Neural crest cell (in vitro differentiated cells): Measurements from ENCODE around the gene SORCS2. TPM values are rescaled to one million over a fixed set of nuclear protein-coding genes. Genes with fewer than 3 reads are reported as not detected.

Source experiments
- DNase-seq: peaks from one replicate; pipeline ENCODE4 v3.0.0; 2021; ENCODE audit warnings: low read depth, mixed read lengths, low spot score
- H3K27ac Mint-ChIP-seq: one replicate; pipeline ENCODE4 v1.8.0; 2021; ENCODE audit warnings: mild to moderate bottlenecking, mixed read lengths; ENCODE audit not compliant: unreplicated experiment
- H3K27me3 Mint-ChIP-seq: 2 replicates; pipeline ENCODE4 v1.8.0; 2021; ENCODE audit warnings: low read depth, mild to moderate bottlenecking, mixed read lengths
- H3K36me3 Mint-ChIP-seq: 2 replicates; pipeline ENCODE4 v1.8.0; 2021; ENCODE audit warnings: low read depth, mild to moderate bottlenecking, mixed read lengths
- H3K4me1 Mint-ChIP-seq: 2 replicates; pipeline ENCODE4 v1.8.0; 2021; ENCODE audit warnings: mixed read lengths
- H3K4me3 Mint-ChIP-seq: one replicate; pipeline ENCODE4 v1.8.0; 2021; ENCODE audit warnings: mild to moderate bottlenecking, mixed read lengths
- H3K9me3 Mint-ChIP-seq: 2 replicates; pipeline ENCODE4 v1.8.0; 2021; ENCODE audit warnings: mixed read lengths
- total RNA-seq: library from RNA; stranded (reverse); gene quantifications from 2 replicates; pipeline ENCODE4 v1.2.1, GENCODE V29; 2021
- TF ChIP-seq, protein P1 (sequence below): fragments of 200-600 bp; sonication (generic); conservative IDR thresholded peaks from 2 replicates; pipeline ENCODE4 v1.5.0; 2021; ENCODE audit warnings: antibody characterized with exemption, mild to moderate bottlenecking

SORCS2 gene
- total RNA-seq, 1 donor from 2014 or later: 1.1 TPM

DNA sequence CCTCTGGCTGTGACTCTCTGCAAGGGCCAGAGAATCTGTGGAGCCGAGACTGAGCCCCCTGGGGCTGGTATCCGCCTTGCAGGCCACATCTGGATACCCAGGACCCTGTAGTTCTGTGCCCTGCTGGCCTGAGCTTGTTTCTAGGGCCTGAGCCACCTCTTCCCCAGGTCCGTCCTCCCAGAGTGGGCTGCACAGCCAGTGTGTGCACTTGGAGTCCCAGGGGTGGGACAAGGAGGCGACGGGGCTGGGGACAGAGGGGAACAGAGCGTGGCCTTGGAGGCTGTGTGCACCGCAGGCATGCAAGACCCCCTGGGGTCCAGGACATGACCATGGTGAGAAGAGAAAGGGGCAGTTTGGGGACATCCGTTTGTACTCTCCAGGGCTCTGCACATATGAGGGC, 105.5 kb downstream of the SORCS2 start:
- DNase-seq: no peak
- Mint-ChIP-seq H3K4me1 (peaks cover 39% of the 10 kb centered on the region), H3K4me3 (no peak overlapping the region), H3K27me3 (no peaks in the 10 kb centered on the region), H3K27ac (peak overlapping the region; percentile 98), H3K36me3 (no peaks in the 10 kb centered on the region), H3K9me3 (no peaks in the 10 kb centered on the region)
- TF ChIP-seq, protein P1, sequence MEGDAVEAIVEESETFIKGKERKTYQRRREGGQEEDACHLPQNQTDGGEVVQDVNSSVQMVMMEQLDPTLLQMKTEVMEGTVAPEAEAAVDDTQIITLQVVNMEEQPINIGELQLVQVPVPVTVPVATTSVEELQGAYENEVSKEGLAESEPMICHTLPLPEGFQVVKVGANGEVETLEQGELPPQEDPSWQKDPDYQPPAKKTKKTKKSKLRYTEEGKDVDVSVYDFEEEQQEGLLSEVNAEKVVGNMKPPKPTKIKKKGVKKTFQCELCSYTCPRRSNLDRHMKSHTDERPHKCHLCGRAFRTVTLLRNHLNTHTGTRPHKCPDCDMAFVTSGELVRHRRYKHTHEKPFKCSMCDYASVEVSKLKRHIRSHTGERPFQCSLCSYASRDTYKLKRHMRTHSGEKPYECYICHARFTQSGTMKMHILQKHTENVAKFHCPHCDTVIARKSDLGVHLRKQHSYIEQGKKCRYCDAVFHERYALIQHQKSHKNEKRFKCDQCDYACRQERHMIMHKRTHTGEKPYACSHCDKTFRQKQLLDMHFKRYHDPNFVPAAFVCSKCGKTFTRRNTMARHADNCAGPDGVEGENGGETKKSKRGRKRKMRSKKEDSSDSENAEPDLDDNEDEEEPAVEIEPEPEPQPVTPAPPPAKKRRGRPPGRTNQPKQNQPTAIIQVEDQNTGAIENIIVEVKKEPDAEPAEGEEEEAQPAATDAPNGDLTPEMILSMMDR: no peak

DNA sequence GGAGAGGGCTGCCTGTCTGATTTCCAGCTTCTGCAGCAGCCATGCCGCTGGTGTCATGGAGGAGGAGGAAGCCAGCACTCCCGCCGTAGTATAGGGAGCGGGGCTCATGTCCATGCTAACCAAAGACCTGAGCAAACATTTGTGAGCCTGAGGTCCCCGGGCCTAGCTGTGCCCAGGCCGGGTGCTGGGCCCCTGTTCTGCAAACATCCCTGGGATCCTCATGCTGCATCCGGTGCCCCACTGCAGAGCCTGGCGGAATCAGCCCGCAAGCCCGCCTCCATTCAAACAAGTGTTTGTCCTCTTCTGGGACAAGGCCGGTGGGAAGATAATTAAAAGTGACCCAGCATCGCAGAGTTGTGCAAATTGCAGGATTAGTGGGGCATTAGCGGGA, 106.3 kb downstream of the SORCS2 start:
- peaks cover 45% of the 10 kb centered on the region for H3K4me1 Mint-ChIP-seq
- no peaks in the 10 kb centered on the region for H3K27me3 Mint-ChIP-seq
- no peaks in the 10 kb centered on the region for H3K36me3 Mint-ChIP-seq
- DNase-seq: no peak
- no peaks in the 10 kb centered on the region for H3K9me3 Mint-ChIP-seq
- TF ChIP-seq, protein P1: no peak
- H3K4me3 Mint-ChIP-seq: peak overlapping the region; percentile 23
- no peak overlapping the region for H3K27ac Mint-ChIP-seq

DNA sequence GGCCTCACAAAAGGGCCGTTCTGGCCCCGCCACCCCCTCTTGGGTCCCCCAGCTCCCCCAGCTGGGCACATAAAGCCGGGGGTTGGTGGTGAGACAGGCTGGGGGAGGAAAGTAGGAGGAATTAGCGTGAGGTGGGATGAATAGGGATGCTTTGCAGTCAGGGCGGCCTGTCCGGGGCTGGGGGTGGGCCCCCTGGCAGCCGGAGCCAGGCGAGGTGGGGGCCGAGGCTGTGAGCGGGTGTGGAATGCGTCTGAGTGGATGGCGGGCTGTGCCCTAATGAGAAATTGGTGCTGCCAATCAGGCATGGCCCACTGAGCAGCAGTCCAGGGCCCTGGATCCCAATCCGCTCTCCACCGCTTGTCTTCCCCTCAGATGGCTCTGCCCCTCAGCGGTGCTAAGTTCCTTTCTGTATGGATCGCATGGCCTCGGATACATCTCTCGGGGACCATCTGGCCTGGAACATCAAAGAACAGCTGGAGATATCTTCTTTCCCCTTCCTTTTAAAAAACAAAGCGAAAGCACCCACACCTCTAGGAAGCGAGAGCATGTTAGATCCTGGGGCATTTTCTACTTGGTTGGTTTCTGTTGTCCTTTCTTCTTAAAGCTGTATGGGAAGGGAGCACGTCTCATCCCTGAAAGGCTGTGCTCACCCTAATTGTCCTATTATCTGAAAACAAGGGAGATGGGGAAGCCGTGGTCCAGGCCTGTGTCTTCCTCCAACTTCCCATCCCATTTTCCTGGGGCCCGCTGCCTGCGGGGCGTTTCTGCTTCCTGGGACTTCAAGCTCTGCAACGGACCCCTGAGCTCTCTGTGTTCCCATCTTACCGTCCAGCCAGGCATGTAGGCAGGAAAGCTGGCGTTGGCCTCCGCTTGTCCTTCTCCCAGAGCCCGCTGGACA, 106.9 kb downstream of the SORCS2 start:
- Mint-ChIP-seq H3K4me1 (peaks cover 45% of the 10 kb centered on the region), H3K4me3 (peak overlapping the region; percentile 29), H3K9me3 (no peaks in the 10 kb centered on the region), H3K27me3 (no peaks in the 10 kb centered on the region), H3K27ac (peak overlapping the region; percentile 78), H3K36me3 (no peaks in the 10 kb centered on the region)
- TF ChIP-seq, protein P1: no peak
- no peak for DNase-seq

DNA sequence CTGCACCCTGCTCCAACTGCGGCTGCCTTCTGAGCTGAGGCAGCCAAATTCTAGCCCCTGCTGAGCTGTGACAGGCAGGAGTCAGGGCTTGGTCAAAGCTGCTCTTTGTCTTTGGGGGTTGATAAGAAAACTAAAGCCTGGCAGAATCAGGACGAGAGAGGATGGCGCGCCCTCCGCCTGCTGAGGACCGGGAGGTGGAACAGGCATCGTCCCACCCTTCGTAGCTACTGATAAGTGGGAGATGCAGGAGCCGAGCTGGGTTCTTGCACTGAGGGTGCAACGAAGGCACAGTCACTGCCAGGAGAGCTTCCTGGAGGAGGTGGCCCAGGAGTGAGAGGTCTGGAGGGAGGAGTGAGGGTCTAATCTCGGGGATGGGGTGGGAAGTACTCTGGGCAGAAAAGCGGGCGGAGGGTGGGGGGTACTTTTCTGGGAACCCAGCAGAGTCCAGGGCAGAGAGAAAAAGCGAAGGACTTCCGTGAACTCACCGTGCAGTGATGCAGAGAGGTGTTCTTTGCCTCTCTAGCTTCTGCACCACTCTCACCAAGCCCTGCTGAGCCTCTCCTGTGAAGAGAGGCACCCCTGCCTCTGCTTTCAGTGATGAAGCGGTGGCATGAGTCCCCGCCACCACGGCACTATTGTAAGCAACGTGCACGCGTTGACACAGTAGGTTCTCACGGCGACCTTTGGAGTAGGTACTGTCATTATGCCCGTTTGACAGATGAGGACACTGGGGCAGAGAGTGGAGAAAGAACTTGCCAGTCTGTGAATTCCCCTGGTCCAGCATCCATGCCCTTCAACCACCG, 107.8 kb downstream of the SORCS2 start:
- Mint-ChIP-seq H3K36me3 (no peaks in the 10 kb centered on the region), H3K9me3 (no peaks in the 10 kb centered on the region), H3K4me3 (peak overlapping the region; percentile 29), H3K4me1 (peaks cover 45% of the 10 kb centered on the region), H3K27ac (no peak overlapping the region), H3K27me3 (no peaks in the 10 kb centered on the region)
- TF ChIP-seq, protein P1: no peak
- no peak for DNase-seq

DNA sequence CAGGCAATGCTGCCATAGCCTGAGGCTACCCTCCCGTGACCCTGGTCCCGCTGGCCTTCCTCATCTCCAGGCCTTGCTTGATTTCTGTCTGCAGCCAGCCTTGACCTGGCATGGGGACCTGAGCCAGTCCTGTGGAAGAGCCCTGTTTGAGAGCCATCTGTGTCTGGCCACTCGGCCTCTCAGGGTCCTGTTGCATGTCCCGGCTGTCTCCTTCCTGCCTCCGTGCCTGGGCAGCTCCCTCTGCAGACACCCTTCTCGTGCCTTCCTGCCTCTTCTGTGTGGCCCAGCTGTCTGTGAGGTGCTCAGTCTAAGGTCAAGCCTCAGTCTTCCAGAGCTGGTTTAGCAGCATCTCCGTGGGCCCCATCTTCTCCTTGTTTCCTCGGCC, 108.4 kb downstream of the SORCS2 start:
- Mint-ChIP-seq H3K36me3 (no peaks in the 10 kb centered on the region), H3K27ac (peak overlapping the region; percentile 87), H3K4me1 (peaks cover 45% of the 10 kb centered on the region), H3K4me3 (no peak overlapping the region), H3K27me3 (no peaks in the 10 kb centered on the region), H3K9me3 (no peaks in the 10 kb centered on the region)
- no peak for DNase-seq
- TF ChIP-seq, protein P1: no peak
